Activated naive CD8-positive, alpha-beta T cell treated with anti-CD3 and anti-CD28 coated beads for 36 hours (primary cell): Measurements from ENCODE around the gene TTYH1. TPM values are rescaled to one million over a fixed set of nuclear protein-coding genes. Genes with fewer than 3 reads are reported as not detected.
"Not testable (repeated sequence)": the region's sequence is repeated elsewhere in the genome, so short reads cannot be mapped to it uniquely, and the experiment has no call there.

Experiments
- DNase-seq: peaks from one replicate; pipeline ENCODE4 v3.0.0; 2021
- H3K27ac Mint-ChIP-seq: one replicate; pipeline ENCODE4 v1.8.0; 2022; ENCODE audit warnings: mild to moderate bottlenecking, moderate library complexity, mixed read lengths
- H3K27me3 Mint-ChIP-seq: one replicate; pipeline ENCODE4 v1.8.0; 2022; ENCODE audit warnings: mild to moderate bottlenecking, mixed read lengths
- H3K36me3 Mint-ChIP-seq: one replicate; pipeline ENCODE4 v1.8.0; 2021; ENCODE audit warnings: mild to moderate bottlenecking, mixed read lengths
- H3K4me1 Mint-ChIP-seq: one replicate; pipeline ENCODE4 v1.8.0; 2021; ENCODE audit warnings: mixed read lengths
- H3K4me3 Mint-ChIP-seq: one replicate; pipeline ENCODE4 v1.8.0; 2022; ENCODE audit warnings: mild to moderate bottlenecking, moderate library complexity, mixed read lengths
- H3K9me3 Mint-ChIP-seq: one replicate; pipeline ENCODE4 v1.8.0; 2022; ENCODE audit warnings: mixed read lengths
- total RNA-seq, 2 experiments: library from RNA; stranded (reverse); gene quantifications; one replicate each; pipeline ENCODE4 v1.2.3, GENCODE V29; 2021

The TTYH1 gene
- total RNA-seq, 2 experiments from 2014 or later, result 0.98 to 1.8 TPM

- no peak for DNase-seq
- Mint-ChIP-seq H3K36me3 (no peaks in the 10 kb centered on the region), H3K27me3 (peaks cover 8% of the 10 kb centered on the region), H3K4me1 (peaks cover 27% of the 10 kb centered on the region), H3K9me3 (no peaks in the 10 kb centered on the region), H3K27ac (no peak overlapping the region), H3K4me3 (no peak overlapping the region)
These were observed 20.3 kb downstream of the TTYH1 start for GRCh38 chr19:54435551-54436016.

DNA sequence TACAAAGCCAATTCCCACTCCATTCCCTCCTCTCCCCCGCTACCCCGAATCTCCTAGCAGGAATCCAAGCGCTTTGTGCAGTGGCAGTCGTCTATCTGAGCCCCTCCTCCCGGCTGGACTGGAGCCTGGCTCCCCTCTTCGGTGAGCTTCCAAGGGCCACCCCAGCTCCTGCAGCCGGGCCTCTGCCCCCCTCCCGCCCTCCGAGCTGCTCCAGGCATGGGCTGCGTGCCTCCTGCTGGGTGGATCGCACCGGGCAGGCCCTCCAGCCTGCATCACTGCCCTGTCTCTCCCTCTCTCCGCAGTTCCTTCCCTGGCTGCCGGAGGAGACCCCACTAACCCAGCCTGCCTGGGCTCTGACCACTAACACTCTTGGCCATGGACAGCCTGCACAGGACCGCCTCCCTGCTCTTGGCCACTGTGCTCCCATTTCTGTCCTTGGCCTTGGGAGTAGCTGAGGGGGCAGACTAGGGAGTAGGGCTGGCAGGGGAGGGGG, 20.8 kb downstream of the TTYH1 start:
- Mint-ChIP-seq H3K27ac (no peak overlapping the region), H3K9me3 (no peaks in the 10 kb centered on the region), H3K4me1 (peaks cover 25% of the 10 kb centered on the region)

GRCh38 chr19:54436628-54437252, 21.5 kb downstream of the TTYH1 start:
- H3K27me3 Mint-ChIP-seq, result peaks cover 4% of the 10 kb centered on the region
- H3K36me3 Mint-ChIP-seq, result no peaks in the 10 kb centered on the region
- H3K27ac Mint-ChIP-seq, result peak overlapping the region; percentile 48
- H3K9me3 Mint-ChIP-seq, result no peaks in the 10 kb centered on the region
- peaks cover 24% of the 10 kb centered on the region for H3K4me1 Mint-ChIP-seq
- H3K4me3 Mint-ChIP-seq, result no peak overlapping the region
- DNase-seq, result no peak

More for the DNA sequence above, 20.8 kb downstream of the TTYH1 start:
- Mint-ChIP-seq H3K36me3 (no peaks in the 10 kb centered on the region), H3K4me3 (no peak overlapping the region), H3K27me3 (peaks cover 8% of the 10 kb centered on the region)
- no peak for DNase-seq

DNA sequence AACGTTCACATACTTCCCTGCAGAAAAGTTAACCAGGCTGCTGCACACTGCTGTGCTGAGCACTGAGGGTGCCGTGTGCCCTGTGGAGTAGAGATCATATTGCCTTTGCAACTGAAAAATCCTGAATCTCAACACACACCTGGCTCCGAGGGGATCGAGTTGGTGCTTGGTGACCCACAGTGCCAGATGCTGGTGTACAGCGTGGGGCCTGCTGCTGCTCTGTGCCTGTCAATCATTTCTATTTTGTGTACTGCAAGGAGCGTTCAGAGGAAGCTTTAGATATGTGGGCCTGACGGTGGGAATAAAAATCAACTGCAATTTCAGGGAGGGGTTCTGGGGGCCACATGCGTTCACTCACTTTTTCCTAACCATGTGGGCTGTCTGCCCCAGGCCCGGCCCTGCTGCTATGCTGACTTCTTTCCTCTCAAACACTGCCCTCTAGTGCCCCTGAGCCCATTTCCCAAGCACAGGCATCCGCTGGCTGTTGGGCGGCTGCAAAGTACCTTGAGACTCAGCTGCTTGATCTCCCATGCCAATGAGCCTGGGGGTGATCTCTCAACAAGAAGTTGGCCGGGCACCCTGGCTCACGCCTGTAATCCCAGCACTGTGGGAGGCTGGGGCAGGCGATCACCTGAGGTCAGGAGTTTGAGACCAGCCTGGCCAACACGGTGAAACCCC, 24.0 kb downstream of the TTYH1 start:
- Mint-ChIP-seq H3K4me3 (no peak overlapping the region), H3K36me3 (peaks cover 12% of the 10 kb centered on the region), H3K4me1 (peaks cover 19% of the 10 kb centered on the region), H3K27ac (peak overlapping the region; percentile 31), H3K27me3 (no peaks in the 10 kb centered on the region), H3K9me3 (no peaks in the 10 kb centered on the region)
- DNase-seq, result peak; percentile 47

DNA sequence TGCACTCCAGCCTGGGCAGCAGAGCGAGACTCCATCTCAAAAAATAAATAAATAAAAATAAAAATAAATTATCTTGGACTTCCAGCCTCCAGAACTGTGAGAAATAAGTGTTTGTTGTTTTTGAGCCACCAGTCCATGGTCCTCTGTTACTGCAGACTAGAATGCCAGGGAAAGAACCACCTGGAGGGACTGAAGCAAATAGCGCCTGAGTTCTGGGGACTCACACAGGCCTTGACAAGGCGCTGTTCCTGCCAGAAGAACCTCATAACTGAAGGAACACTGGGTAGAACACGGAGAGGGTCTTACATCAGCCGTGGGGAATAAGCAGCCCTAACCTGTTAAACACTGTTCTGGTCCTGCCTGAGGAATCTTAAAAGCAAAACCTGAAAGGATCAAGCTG, 25.4 kb downstream of the TTYH1 start:
- Mint-ChIP-seq H3K4me1 (peaks cover 10% of the 10 kb centered on the region), H3K27me3 (no peaks in the 10 kb centered on the region), H3K36me3 (peaks cover 17% of the 10 kb centered on the region), H3K27ac (no peak overlapping the region), H3K9me3 (no peaks in the 10 kb centered on the region), H3K4me3 (no peak overlapping the region)
- DNase-seq, result no peak

GRCh38 chr19:54444737-54445136, 29.5 kb downstream of the TTYH1 start:
- no peak overlapping the region for H3K27ac Mint-ChIP-seq
- DNase-seq, result no peak
- peaks cover 12% of the 10 kb centered on the region for H3K4me1 Mint-ChIP-seq
- H3K4me3 Mint-ChIP-seq, result no peak overlapping the region
- peaks cover 22% of the 10 kb centered on the region for H3K36me3 Mint-ChIP-seq
- no peaks in the 10 kb centered on the region for H3K9me3 Mint-ChIP-seq
- H3K27me3 Mint-ChIP-seq, result no peaks in the 10 kb centered on the region

GRCh38 chr19:54446349-54446748, 31.1 kb downstream of the TTYH1 start:
- not testable (repeated sequence) for H3K27me3 Mint-ChIP-seq

DNA sequence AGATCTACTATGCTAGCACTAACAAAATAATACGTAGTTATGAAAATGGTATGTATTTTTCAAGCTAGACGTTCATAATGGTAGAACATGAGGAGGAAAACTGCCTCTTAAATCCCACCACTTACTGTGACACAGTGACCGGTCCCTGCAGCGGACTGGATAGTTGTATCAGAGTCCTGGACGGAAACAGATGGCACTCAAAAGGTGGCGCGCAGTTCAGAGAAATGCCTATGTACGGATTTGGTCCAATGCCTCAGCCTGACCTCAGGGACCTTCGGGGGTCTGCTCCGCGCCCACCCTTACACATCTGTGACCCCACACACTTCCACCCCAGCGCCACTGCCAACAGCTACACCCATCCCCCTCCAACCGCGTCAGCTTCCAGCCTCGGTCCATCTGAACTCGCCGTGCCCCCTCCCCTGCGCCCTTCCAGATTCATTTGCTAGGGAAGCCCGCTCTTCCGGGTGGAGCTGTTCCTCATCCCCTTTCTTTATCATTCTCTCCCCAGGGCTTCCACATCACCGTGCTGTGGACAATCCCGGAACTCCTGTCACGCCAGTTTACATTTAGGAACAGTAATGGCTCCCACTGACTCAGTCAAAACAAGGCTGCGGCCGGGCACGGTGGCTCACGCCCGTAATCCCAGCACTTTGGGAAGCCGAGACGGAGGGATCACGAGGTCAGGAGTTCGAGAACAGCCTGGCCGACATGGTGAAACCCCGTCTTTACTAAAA, 32.9 kb downstream of the TTYH1 start:
- H3K27ac Mint-ChIP-seq, result peak overlapping the region; percentile 97
- peak; percentile 44 for DNase-seq
- H3K36me3 Mint-ChIP-seq, result peaks cover 29% of the 10 kb centered on the region
- H3K4me3 Mint-ChIP-seq, result peak overlapping the region; percentile 100
- H3K4me1 Mint-ChIP-seq, result peaks cover 35% of the 10 kb centered on the region
- no peaks in the 10 kb centered on the region for H3K9me3 Mint-ChIP-seq
- H3K27me3 Mint-ChIP-seq, result no peaks in the 10 kb centered on the region

More at GRCh38 chr19:54446349-54446748, 31.1 kb downstream of the TTYH1 start:
- Mint-ChIP-seq H3K4me1 (peaks cover 25% of the 10 kb centered on the region), H3K36me3 (peaks cover 34% of the 10 kb centered on the region)
- not testable (repeated sequence) for H3K9me3 Mint-ChIP-seq, DNase-seq, H3K27ac Mint-ChIP-seq, H3K4me3 Mint-ChIP-seq

- Mint-ChIP-seq H3K4me3 (peak within 1 kb of the TSS; percentile 100), H3K27me3 (no peaks in the 10 kb centered on the region), H3K9me3 (no peaks in the 10 kb centered on the region), H3K36me3 (peaks cover 28% of the 10 kb centered on the region), H3K27ac (peak within 1 kb of the TSS; percentile 97), H3K4me1 (peaks cover 40% of the 10 kb centered on the region)
- DNase-seq, result peak; percentile 97
These were observed 33.8 kb downstream of the TTYH1 start, which contains the start of gene LENG8 for GRCh38 chr19:54448774-54449700. LENG8 (plus strand) TSS chr19:54449199; CDS start chr19:54451345, 2,146 bp downstream.

DNA sequence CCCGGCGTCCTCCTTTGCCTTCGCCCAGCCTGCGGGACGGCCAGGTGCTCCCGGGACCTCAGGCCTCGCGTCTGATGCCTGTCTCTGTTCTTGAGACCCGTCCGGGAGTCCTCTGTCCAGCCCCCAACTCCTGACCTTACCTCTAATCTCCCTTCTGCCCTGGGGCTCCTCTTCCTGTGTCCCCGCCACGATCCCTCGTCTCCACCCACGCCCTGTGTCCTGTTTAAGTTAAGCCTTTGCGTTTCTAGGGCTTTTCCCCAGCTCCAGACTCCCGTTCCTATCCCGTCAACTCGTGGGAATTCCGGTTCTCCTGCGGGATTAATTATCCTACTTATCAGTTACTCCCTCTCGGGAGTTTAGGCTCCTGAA, 34.4 kb downstream of the TTYH1 start:
- peak overlapping the region; percentile 100 for H3K4me3 Mint-ChIP-seq
- peak overlapping the region; percentile 97 for H3K27ac Mint-ChIP-seq
- H3K27me3 Mint-ChIP-seq, result no peaks in the 10 kb centered on the region
- no peak for DNase-seq
- peaks cover 26% of the 10 kb centered on the region for H3K36me3 Mint-ChIP-seq
- H3K9me3 Mint-ChIP-seq, result no peaks in the 10 kb centered on the region
- H3K4me1 Mint-ChIP-seq, result peaks cover 40% of the 10 kb centered on the region

DNA sequence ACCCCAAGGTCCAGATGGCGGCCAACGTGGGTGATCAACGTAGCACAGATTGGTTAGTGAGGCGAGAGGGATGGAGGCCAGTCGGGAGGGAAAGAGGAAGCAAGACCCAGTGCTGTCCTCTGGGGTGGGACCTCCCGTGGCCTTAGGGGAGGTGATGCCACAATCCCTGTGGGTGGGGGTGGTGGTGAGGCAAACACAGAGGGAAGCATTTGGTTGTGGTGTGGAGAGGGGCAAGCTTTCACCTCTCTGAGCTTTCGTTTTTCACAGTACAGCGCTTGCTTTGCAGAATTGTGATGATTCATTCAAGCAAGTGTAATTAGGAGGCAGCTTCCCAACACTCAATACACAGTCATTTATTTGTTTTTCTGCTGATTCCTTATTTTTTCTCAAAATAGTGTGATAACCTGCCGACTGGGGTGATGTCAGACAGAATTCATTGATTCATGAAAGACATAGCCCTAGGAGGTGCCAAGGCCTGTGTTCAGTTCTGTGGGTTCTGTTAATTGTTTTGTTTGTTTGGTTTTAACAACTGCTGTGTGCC, 36.1 kb downstream of the TTYH1 start:
- DNase-seq, result no peak
- Mint-ChIP-seq H3K36me3 (peaks cover 22% of the 10 kb centered on the region), H3K4me3 (peak overlapping the region; percentile 100), H3K9me3 (no peaks in the 10 kb centered on the region), H3K27me3 (no peaks in the 10 kb centered on the region), H3K4me1 (peaks cover 40% of the 10 kb centered on the region), H3K27ac (peak overlapping the region; percentile 78)

GRCh38 chr19:54451997-54452396, 36.7 kb downstream of the TTYH1 start:
- Mint-ChIP-seq H3K9me3 (no peaks in the 10 kb centered on the region), H3K4me3 (no peak overlapping the region), H3K27me3 (no peaks in the 10 kb centered on the region), H3K4me1 (peaks cover 37% of the 10 kb centered on the region), H3K36me3 (peaks cover 22% of the 10 kb centered on the region), H3K27ac (no peak overlapping the region)
- DNase-seq, result no peak

DNA sequence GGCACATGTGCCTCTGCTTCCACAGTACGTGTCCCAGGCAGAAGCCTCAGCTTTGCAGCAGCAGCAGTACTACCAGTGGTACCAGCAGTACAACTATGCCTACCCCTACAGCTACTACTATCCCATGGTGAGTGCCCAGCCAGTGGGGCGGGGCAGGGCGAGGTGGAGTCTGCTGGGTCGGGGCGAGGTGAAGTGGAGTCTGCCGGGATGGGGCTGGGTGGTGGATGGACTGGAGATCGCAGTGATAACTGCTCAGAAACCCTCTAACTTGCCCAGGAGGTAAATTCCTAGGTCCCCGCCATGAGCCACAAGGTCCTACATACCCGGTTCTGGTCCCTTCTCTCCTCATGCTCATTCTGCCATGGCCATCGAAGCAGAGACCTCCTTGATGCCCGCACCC, 37.4 kb downstream of the TTYH1 start:
- Mint-ChIP-seq H3K36me3 (peaks cover 22% of the 10 kb centered on the region), H3K4me3 (no peak overlapping the region), H3K4me1 (peaks cover 31% of the 10 kb centered on the region), H3K27ac (no peak overlapping the region), H3K27me3 (no peaks in the 10 kb centered on the region), H3K9me3 (no peaks in the 10 kb centered on the region)
- no peak for DNase-seq
